ENCODE measurements around the gene ANKRD40CL. TPM values are rescaled to one million over a fixed set of nuclear protein-coding genes. Genes with fewer than 3 reads are reported as not detected.

ANKRD40CL gene
- polyA plus RNA-seq, 1 donor (not counting 4 experiments of a cell fraction or from before 2014, with no cell fraction given) = not detected

GRCh38 chr17:50719924-50720794 lies 47.2 kb downstream of the ANKRD40CL start:
- TF ChIP-seq EZH2 (IDR thresholded peaks at IDR 0.05; ENCODE audit: low read length) (no peak), CTCF (optimal IDR thresholded peaks at IDR 0.05 in 1 of 3, IDR thresholded peaks at IDR 0.05 in 1 of 3, conservative IDR thresholded peaks at IDR 0.05 in 1 of 3; ENCODE audit: extremely low read depth in 1 of 3, insufficient read depth in 2 of 3, low read length in 3 of 3) (no peak)
- Histone ChIP-seq H3K4me2 (ENCODE audit: control insufficient read depth, extremely low read depth, insufficient read depth, low read depth, low read length) (peak overlapping the region; percentile 79), H3K9ac (ENCODE audit: control insufficient read depth, extremely low read depth, insufficient read depth, low read length) (peak overlapping the region; percentile 99), H2AFZ (ENCODE audit: control insufficient read depth, low read length) (no peak overlapping the region), H3K36me3 (ENCODE audit: control insufficient read depth in 2 of 2, extremely low read depth in 1 of 2, insufficient read depth in 2 of 2, low read length in 2 of 2) (no peaks in the 10 kb centered on the region), H3K4me3 (ENCODE audit: control insufficient read depth in 2 of 3, extremely low read depth in 1 of 3, insufficient read depth in 2 of 3, low read depth in 1 of 3, low read length in 3 of 3) (peak overlapping the region; percentile 82 to 97 (median 97)), H3K4me1 (ENCODE audit: control insufficient read depth, extremely low read depth, insufficient read depth, low read length) (peaks cover 20% of the 10 kb centered on the region), H3K9me1 (ENCODE audit: control insufficient read depth, extremely low read depth, insufficient read depth, low read length) (no peaks in the 10 kb centered on the region), H3K79me2 (ENCODE audit: control insufficient read depth, insufficient read depth, low read length) (peaks cover 58% of the 10 kb centered on the region), H3K9me3 (ENCODE audit: control insufficient read depth, low read depth, low read length) (no peaks in the 10 kb centered on the region), H4K20me1 (ENCODE audit: control insufficient read depth, extremely low read depth, insufficient read depth, low read length) (peaks cover 25% of the 10 kb centered on the region), H3K27ac (ENCODE audit: control insufficient read depth, insufficient read depth, low read length) (peak overlapping the region; percentile 97), H3K27me3 (ENCODE audit: control insufficient read depth, extremely low read depth, insufficient read depth, low read length) (no peaks in the 10 kb centered on the region)
- FAIRE-seq = no peak
- dilution Hi-C loops (cut with MboI; ENCODE audit: extremely low pct_ligation_motif_present, low sequenced_read_pairs) = no loop called here
- no peak for DNase-seq (ENCODE audit: low read depth, low spot score)

GRCh38 chr17:50719144-50719923 lies 48.0 kb downstream of the ANKRD40CL start, which contains the start of gene LUC7L3:
Gene LUC7L3 (plus strand): TSS chr17:50719603. CDS start chr17:50719733, 130 bp downstream.
- peaks cover 20% of the 10 kb centered on the region for H3K4me1 ChIP-seq (ENCODE audit: control insufficient read depth, extremely low read depth, insufficient read depth, low read length)
- peaks cover 50% of the 10 kb centered on the region for H3K79me2 ChIP-seq (ENCODE audit: control insufficient read depth, insufficient read depth, low read length)
- TF ChIP-seq EZH2 (IDR thresholded peaks at IDR 0.05; ENCODE audit: low read length) (no peak), CTCF (optimal IDR thresholded peaks at IDR 0.05 in 1 of 3, IDR thresholded peaks at IDR 0.05 in 1 of 3, conservative IDR thresholded peaks at IDR 0.05 in 1 of 3; ENCODE audit: extremely low read depth in 1 of 3, insufficient read depth in 2 of 3, low read length in 3 of 3) (no peak)
- H3K9me3 ChIP-seq (ENCODE audit: control insufficient read depth, low read depth, low read length) = no peaks in the 10 kb centered on the region
- H2AFZ ChIP-seq (ENCODE audit: control insufficient read depth, low read length) = peak within 1 kb of the TSS; percentile 80
- dilution Hi-C loops (cut with MboI; ENCODE audit: extremely low pct_ligation_motif_present, low sequenced_read_pairs) = no loop called here
- H3K4me3 ChIP-seq (ENCODE audit: control insufficient read depth in 2 of 3, extremely low read depth in 1 of 3, insufficient read depth in 2 of 3, low read depth in 1 of 3, low read length in 3 of 3) = peak within 1 kb of the TSS; percentile 82 to 97 (median 97)
- peak within 1 kb of the TSS; percentile 79 for H3K4me2 ChIP-seq (ENCODE audit: control insufficient read depth, extremely low read depth, insufficient read depth, low read depth, low read length)
- peak within 1 kb of the TSS; percentile 99 for H3K9ac ChIP-seq (ENCODE audit: control insufficient read depth, extremely low read depth, insufficient read depth, low read length)
- peaks cover 25% of the 10 kb centered on the region for H4K20me1 ChIP-seq (ENCODE audit: control insufficient read depth, extremely low read depth, insufficient read depth, low read length)
- no peak for FAIRE-seq
- H3K27ac ChIP-seq (ENCODE audit: control insufficient read depth, insufficient read depth, low read length) = peak within 1 kb of the TSS; percentile 97
- H3K9me1 ChIP-seq (ENCODE audit: control insufficient read depth, extremely low read depth, insufficient read depth, low read length) = no peaks in the 10 kb centered on the region
- peak; percentile 66 for DNase-seq (ENCODE audit: low read depth, low spot score)
- H3K36me3 ChIP-seq (ENCODE audit: control insufficient read depth in 2 of 2, extremely low read depth in 1 of 2, insufficient read depth in 2 of 2, low read length in 2 of 2) = no peaks in the 10 kb centered on the region
- no peaks in the 10 kb centered on the region for H3K27me3 ChIP-seq (ENCODE audit: control insufficient read depth, extremely low read depth, insufficient read depth, low read length)
